ENCODE measurements around the gene ETFDH. TPM values are rescaled to one million over a fixed set of nuclear protein-coding genes. Genes with fewer than 3 reads are reported as not detected.
"Not testable (repeated sequence)": the region's sequence is repeated elsewhere in the genome, so short reads cannot be mapped to it uniquely, and the experiment has no call there.

Gene ETFDH
- total RNA-seq, 3 donors from 2014 or later, result 49.2 to 67.1 (median 50.2) TPM

- H3K36me3 ChIP-seq (ENCODE audit: low read depth), result no peaks in the 10 kb centered on the region
- intact Hi-C loops (cut with DNase I, micrococcal nuclease), result loop anchor here in 1 of 2 donors (10.0 kb wide), 1 partner anchor 477 kb away; no protein-coding TSS in a partner anchor
- TF ChIP-seq, protein P1, sequence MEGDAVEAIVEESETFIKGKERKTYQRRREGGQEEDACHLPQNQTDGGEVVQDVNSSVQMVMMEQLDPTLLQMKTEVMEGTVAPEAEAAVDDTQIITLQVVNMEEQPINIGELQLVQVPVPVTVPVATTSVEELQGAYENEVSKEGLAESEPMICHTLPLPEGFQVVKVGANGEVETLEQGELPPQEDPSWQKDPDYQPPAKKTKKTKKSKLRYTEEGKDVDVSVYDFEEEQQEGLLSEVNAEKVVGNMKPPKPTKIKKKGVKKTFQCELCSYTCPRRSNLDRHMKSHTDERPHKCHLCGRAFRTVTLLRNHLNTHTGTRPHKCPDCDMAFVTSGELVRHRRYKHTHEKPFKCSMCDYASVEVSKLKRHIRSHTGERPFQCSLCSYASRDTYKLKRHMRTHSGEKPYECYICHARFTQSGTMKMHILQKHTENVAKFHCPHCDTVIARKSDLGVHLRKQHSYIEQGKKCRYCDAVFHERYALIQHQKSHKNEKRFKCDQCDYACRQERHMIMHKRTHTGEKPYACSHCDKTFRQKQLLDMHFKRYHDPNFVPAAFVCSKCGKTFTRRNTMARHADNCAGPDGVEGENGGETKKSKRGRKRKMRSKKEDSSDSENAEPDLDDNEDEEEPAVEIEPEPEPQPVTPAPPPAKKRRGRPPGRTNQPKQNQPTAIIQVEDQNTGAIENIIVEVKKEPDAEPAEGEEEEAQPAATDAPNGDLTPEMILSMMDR (IDR thresholded peaks at IDR 0.05), result no peak
- no peak overlapping the region for H3K4me3 ChIP-seq
- DNase-seq (no peak), ATAC-seq (no peak)
- H3K4me1 ChIP-seq (ENCODE audit: low read depth), result no peaks in the 10 kb centered on the region
- no peaks in the 10 kb centered on the region for H3K9me3 ChIP-seq
Observed at GRCh38 chr4:158728236-158728635, 56.1 kb downstream of the ETFDH start.

DNA sequence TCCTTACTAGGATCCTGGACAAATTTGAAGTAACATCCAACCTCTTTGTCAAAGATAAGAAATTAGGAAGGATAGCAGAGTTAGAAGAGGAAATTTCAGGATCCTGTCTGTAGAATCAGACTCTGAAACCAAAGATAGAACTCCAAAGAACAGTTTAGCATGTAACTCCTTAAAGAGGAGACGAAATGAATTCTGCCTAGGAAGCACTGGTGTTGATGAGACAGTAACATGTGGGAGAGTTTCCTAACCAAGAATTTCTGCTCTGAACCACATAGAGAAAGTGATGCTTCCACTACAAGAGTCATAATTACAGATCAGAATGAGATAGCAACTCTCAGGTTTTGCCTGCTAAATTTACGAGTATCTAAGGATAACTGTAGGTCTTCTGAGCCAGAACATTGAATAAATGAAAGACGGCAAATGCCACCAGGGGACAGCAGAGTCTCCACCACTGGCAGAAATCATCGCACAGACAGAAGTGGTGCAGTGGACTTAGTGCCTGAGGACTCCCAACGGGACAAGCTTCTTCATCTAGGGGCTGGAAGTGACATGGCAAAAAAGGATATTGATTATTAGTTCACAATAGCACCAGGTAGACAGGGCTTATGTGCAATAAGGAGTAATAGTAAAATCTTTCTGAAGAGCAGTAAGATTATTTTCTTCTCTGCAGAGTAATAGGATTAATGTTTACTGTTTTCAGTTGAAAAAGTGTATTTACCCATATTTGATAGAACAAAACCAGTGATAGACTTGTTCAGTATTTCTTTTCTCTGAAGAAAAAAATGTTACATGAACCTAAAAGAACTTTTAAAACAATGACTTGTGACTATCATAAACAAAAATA, 57.8 kb downstream of the ETFDH start:
- Histone ChIP-seq H3K9me3 (no peaks in the 10 kb centered on the region), H3K36me3 (ENCODE audit: low read depth) (no peaks in the 10 kb centered on the region), H3K4me1 (ENCODE audit: low read depth) (no peaks in the 10 kb centered on the region), H3K4me3 (no peak overlapping the region)
- TF ChIP-seq, protein P1 (IDR thresholded peaks at IDR 0.05), result peak; percentile 55
- intact Hi-C loops (cut with DNase I, micrococcal nuclease), result loop anchor here (2.0 to 10.0 kb wide), 3 partner anchors 115 to 475 kb away; no protein-coding TSS in a partner anchor
- DNase-seq (peak in 2 of 3 donors; percentile 70 to 87), ATAC-seq (peak; percentile 92)

GRCh38 chr4:158738866-158739265, 66.8 kb downstream of the ETFDH start:
- Histone ChIP-seq H3K9me3 (no peaks in the 10 kb centered on the region), H3K4me3 (no peak overlapping the region), H3K4me1 (ENCODE audit: low read depth) (no peaks in the 10 kb centered on the region), H3K36me3 (ENCODE audit: low read depth) (no peaks in the 10 kb centered on the region)
- no peak for DNase-seq
- ATAC-seq, result no peak
- TF ChIP-seq, protein P1 (IDR thresholded peaks at IDR 0.05), result no peak
- intact Hi-C loops (cut with DNase I, micrococcal nuclease), result loop anchor here in 1 of 2 donors (10.0 kb wide), 1 partner anchor 106 kb away; no protein-coding TSS in a partner anchor

GRCh38 chr4:158739600-158739999, 67.5 kb downstream of the ETFDH start:
- ATAC-seq (no peak), DNase-seq (no peak)
- no peaks in the 10 kb centered on the region for H3K4me1 ChIP-seq (ENCODE audit: low read depth)
- no peaks in the 10 kb centered on the region for H3K36me3 ChIP-seq (ENCODE audit: low read depth)
- TF ChIP-seq, protein P1 (IDR thresholded peaks at IDR 0.05), result no peak
- no peaks in the 10 kb centered on the region for H3K9me3 ChIP-seq
- intact Hi-C loops (cut with DNase I, micrococcal nuclease), result loop anchor here in 1 of 2 donors (10.0 kb wide), 1 partner anchor 105 kb away; no protein-coding TSS in a partner anchor
- no peak overlapping the region for H3K4me3 ChIP-seq

DNA sequence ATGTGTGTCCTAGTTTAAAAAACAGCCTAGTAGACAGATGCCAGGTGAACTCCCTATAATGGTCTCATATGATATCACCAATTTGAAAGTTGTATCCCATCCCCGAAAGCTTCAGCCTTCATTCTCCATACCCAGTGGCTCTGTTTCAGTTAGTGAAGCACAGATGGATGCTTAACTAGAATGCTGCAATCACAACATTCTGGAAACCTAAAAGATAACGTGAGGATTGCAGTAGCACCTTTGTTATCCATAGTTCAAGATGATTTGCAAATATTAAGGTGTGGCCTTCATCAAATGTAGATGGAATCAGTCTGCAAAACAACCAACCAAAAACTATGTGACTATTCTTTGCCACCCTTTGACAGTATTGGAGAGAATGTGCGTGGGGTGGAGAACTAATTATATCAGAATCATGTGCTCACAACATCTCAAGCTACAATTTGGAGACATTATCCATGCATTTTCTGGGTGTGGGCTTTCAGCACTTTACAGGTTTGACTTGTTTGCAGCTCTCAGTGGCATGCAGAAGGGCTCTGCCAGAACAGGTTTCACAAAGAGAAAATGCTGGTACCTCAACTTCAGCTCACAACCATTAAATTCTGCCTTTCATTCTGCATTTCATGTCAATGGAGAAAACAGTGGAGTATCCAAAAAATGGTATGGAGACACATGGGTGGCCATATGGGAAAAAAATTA, 69.4 kb downstream of the ETFDH start:
- H3K4me3 ChIP-seq, result no peak overlapping the region
- intact Hi-C loops (cut with DNase I, micrococcal nuclease), result no loop called here
- H3K4me1 ChIP-seq (ENCODE audit: low read depth), result no peaks in the 10 kb centered on the region
- no peaks in the 10 kb centered on the region for H3K36me3 ChIP-seq (ENCODE audit: low read depth)
- DNase-seq, result no peak
- no peak for ATAC-seq
- no peaks in the 10 kb centered on the region for H3K9me3 ChIP-seq
- TF ChIP-seq, protein P1 (IDR thresholded peaks at IDR 0.05), result no peak

DNA sequence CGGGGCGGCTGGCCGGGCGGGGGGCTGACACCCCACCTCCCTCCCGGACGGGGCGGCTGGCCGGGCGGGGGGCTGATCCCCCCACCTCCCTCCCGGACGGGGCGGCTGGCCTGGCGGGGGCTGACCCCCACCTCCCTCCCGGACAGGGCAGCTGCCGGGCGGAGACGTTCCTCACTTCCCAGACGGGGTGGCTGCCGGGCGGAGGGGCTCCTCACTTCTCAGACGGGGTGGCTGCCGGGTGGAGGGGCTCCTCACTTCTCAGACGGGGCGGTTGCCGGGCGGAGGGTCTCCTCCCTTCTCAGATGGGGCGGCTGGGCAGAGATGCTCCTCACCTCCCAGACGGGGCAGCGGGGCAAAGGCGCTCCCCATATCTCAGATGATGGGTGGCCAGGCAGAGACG, 74.4 kb downstream of the ETFDH start:
- H3K4me3 ChIP-seq; intact Hi-C loops (cut with DNase I, micrococcal nuclease); ATAC-seq; H3K4me1 ChIP-seq (ENCODE audit: low read depth); H3K36me3 ChIP-seq (ENCODE audit: low read depth); H3K9me3 ChIP-seq; DNase-seq: not testable (repeated sequence)
